Measurements from ENCODE around the gene CASQ1. TPM values are rescaled to one million over a fixed set of nuclear protein-coding genes. Genes with fewer than 3 reads are reported as not detected.

Gene CASQ1
- total RNA-seq, 1 donor from 2014 or later, result not detected

GRCh38 chr1:160222546-160222945 lies 32.2 kb downstream of the CASQ1 start:
- Histone ChIP-seq H3K27me3 (ENCODE audit: control insufficient read depth, insufficient read depth, low read length) (no peaks in the 10 kb centered on the region), H3K36me3 (ENCODE audit: control insufficient read depth, insufficient read depth, low read length) (peaks cover 1% of the 10 kb centered on the region), H3K4me3 (ENCODE audit: low read depth, low read length) (no peak overlapping the region)
- DNase-seq (ENCODE audit: low read depth), result no peak
- TF ChIP-seq, protein P1, sequence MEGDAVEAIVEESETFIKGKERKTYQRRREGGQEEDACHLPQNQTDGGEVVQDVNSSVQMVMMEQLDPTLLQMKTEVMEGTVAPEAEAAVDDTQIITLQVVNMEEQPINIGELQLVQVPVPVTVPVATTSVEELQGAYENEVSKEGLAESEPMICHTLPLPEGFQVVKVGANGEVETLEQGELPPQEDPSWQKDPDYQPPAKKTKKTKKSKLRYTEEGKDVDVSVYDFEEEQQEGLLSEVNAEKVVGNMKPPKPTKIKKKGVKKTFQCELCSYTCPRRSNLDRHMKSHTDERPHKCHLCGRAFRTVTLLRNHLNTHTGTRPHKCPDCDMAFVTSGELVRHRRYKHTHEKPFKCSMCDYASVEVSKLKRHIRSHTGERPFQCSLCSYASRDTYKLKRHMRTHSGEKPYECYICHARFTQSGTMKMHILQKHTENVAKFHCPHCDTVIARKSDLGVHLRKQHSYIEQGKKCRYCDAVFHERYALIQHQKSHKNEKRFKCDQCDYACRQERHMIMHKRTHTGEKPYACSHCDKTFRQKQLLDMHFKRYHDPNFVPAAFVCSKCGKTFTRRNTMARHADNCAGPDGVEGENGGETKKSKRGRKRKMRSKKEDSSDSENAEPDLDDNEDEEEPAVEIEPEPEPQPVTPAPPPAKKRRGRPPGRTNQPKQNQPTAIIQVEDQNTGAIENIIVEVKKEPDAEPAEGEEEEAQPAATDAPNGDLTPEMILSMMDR (IDR thresholded peaks at IDR 0.05; ENCODE audit: insufficient read depth, low read length, poor library complexity, severe bottlenecking), result no peak

- TF ChIP-seq, protein P1 (IDR thresholded peaks at IDR 0.05; ENCODE audit: insufficient read depth, low read length, poor library complexity, severe bottlenecking), result no peak
- no peak for DNase-seq (ENCODE audit: low read depth)
- no peak overlapping the region for H3K4me3 ChIP-seq (ENCODE audit: low read depth, low read length)
- H3K36me3 ChIP-seq (ENCODE audit: control insufficient read depth, insufficient read depth, low read length), result peaks cover 1% of the 10 kb centered on the region
- H3K27me3 ChIP-seq (ENCODE audit: control insufficient read depth, insufficient read depth, low read length), result no peaks in the 10 kb centered on the region
Observed at GRCh38 chr1:160224606-160225005, 34.2 kb downstream of the CASQ1 start.

DNA sequence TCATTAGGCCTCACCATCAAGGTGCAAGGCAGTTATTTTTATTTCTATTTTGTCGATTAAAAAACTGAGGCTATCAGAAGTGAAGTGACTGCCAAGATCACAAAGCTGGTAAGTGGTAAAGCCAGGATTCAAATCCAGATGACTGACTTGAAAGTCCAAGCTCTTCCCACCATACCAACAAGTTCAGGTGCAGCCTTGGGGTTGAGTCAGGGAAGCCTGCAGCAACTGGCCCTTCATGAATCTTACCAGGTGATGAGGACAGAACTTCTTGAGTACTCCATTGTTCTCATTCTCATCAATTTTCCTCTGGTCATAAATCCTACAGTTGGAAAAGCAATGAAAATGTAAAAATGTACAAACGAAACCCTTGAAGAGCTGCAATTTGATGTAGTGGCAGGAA lies 35.0 kb downstream of the CASQ1 start:
- TF ChIP-seq, protein P1 (IDR thresholded peaks at IDR 0.05; ENCODE audit: insufficient read depth, low read length, poor library complexity, severe bottlenecking), result no peak
- no peak for DNase-seq (ENCODE audit: low read depth)
- Histone ChIP-seq H3K27me3 (ENCODE audit: control insufficient read depth, insufficient read depth, low read length) (no peaks in the 10 kb centered on the region), H3K36me3 (ENCODE audit: control insufficient read depth, insufficient read depth, low read length) (peaks cover 1% of the 10 kb centered on the region), H3K4me3 (ENCODE audit: low read depth, low read length) (no peak overlapping the region)

- DNase-seq (ENCODE audit: low read depth), result no peak
- TF ChIP-seq, protein P1 (IDR thresholded peaks at IDR 0.05; ENCODE audit: insufficient read depth, low read length, poor library complexity, severe bottlenecking), result no peak
- no peak overlapping the region for H3K4me3 ChIP-seq (ENCODE audit: low read depth, low read length)
- no peaks in the 10 kb centered on the region for H3K27me3 ChIP-seq (ENCODE audit: control insufficient read depth, insufficient read depth, low read length)
- peaks cover 1% of the 10 kb centered on the region for H3K36me3 ChIP-seq (ENCODE audit: control insufficient read depth, insufficient read depth, low read length)
Observed at GRCh38 chr1:160226623-160227022, 36.2 kb downstream of the CASQ1 start.

GRCh38 chr1:160227034-160227433 lies 36.7 kb downstream of the CASQ1 start:
- Histone ChIP-seq H3K27me3 (ENCODE audit: control insufficient read depth, insufficient read depth, low read length) (no peaks in the 10 kb centered on the region), H3K4me3 (ENCODE audit: low read depth, low read length) (no peak overlapping the region), H3K36me3 (ENCODE audit: control insufficient read depth, insufficient read depth, low read length) (peaks cover 1% of the 10 kb centered on the region)
- TF ChIP-seq, protein P1 (IDR thresholded peaks at IDR 0.05; ENCODE audit: insufficient read depth, low read length, poor library complexity, severe bottlenecking), result no peak
- no peak for DNase-seq (ENCODE audit: low read depth)

DNA sequence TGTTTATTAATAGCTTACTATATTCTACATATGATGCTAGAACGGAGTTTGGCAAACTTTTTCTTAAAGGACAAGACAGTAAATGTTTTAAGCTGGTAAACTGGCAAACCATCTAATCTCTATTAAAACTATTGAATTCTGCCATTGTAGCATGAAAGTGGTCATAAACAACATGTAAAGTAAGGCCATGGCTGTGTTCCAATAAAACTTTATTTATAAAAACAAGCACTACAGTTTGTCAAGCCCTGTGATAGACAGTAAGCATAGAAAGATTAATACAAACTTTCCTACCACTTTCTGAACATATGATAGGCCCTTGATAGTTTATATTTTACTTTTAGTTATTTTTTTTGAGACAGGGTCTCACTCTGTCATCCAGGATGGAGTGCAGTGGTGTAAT lies 37.2 kb downstream of the CASQ1 start:
- TF ChIP-seq, protein P1 (IDR thresholded peaks at IDR 0.05; ENCODE audit: insufficient read depth, low read length, poor library complexity, severe bottlenecking), result no peak
- H3K36me3 ChIP-seq (ENCODE audit: control insufficient read depth, insufficient read depth, low read length), result peaks cover 1% of the 10 kb centered on the region
- DNase-seq (ENCODE audit: low read depth), result no peak
- H3K4me3 ChIP-seq (ENCODE audit: low read depth, low read length), result no peak overlapping the region
- no peaks in the 10 kb centered on the region for H3K27me3 ChIP-seq (ENCODE audit: control insufficient read depth, insufficient read depth, low read length)
